HS-5 (cell line): ENCODE measurements around the gene FHL3.
"Not testable (repeated sequence)": the region's sequence is repeated elsewhere in the genome, so short reads cannot be mapped to it uniquely, and the experiment has no call there.

Experiments
- DNase-seq: peaks from one replicate; pipeline ENCODE4 v3.0.0-alpha.2; 2012; ENCODE audit warnings: low read depth

Gene FHL3

GRCh38 chr1:37983546-37983945, 21.8 kb downstream of the FHL3 start:
- no peak for DNase-seq

- DNase-seq: no peak
Observed at GRCh38 chr1:37978541-37978940, 26.8 kb downstream of the FHL3 start.

- DNase-seq: not testable (repeated sequence)
Observed at GRCh38 chr1:37975083-37975482, 30.2 kb downstream of the FHL3 start.

GRCh38 chr1:37974567-37974966, 30.7 kb downstream of the FHL3 start:
- no peak for DNase-seq

GRCh38 chr1:37973684-37974083, 31.6 kb downstream of the FHL3 start:
- DNase-seq: not testable (repeated sequence)

- no peak for DNase-seq
Observed at GRCh38 chr1:37965301-37965700, 40.0 kb downstream of the FHL3 start.

GRCh38 chr1:37964106-37964505, 41.2 kb downstream of the FHL3 start:
- not testable (repeated sequence) for DNase-seq

GRCh38 chr1:37958690-37959089, 46.6 kb downstream of the FHL3 start:
- DNase-seq: peak; percentile 91

GRCh38 chr1:37955685-37956084, 49.6 kb downstream of the FHL3 start:
- no peak for DNase-seq

GRCh38 chr1:37954316-37954971, 50.9 kb downstream of the FHL3 start:
- no peak for DNase-seq

- DNase-seq: no peak
Observed at GRCh38 chr1:37952738-37953137, 52.6 kb downstream of the FHL3 start.

GRCh38 chr1:37951783-37952624, 53.3 kb downstream of the FHL3 start:
- DNase-seq: no peak

- DNase-seq: no peak
Observed at GRCh38 chr1:37951041-37951782, 54.1 kb downstream of the FHL3 start.

- no peak for DNase-seq
Observed at GRCh38 chr1:37949524-37950152, 55.7 kb downstream of the FHL3 start.

GRCh38 chr1:37948841-37949240, 56.5 kb downstream of the FHL3 start:
- no peak for DNase-seq

GRCh38 chr1:37948166-37948565, 57.1 kb downstream of the FHL3 start:
- no peak for DNase-seq

- no peak for DNase-seq
Observed at GRCh38 chr1:37947364-37947763, 58.0 kb downstream of the FHL3 start.
